GM12878 (cell line): Measurements from ENCODE around the gene SERPINB8.

ENCODE experiments used
- HDAC6 ChIP-seq: fragments of 200-600 bp; sonication (generic); IDR thresholded peaks from one replicate; pipeline ENCODE4 v1.8.0; 2017; ENCODE audit warnings: antibody characterized with exemption; ENCODE audit not compliant: unreplicated experiment
- NR2C2 ChIP-seq: IDR thresholded peaks from 2 replicates; pipeline ENCODE4 v1.6.1; 2011; ENCODE audit warnings: borderline replicate concordance, low read depth; ENCODE audit not compliant: control insufficient read depth, insufficient read length
- REST ChIP-seq: IDR thresholded peaks from 2 replicates; pipeline ENCODE4 v1.6.1; 2012; ENCODE audit warnings: mild to moderate bottlenecking, low read depth, low read length

- TF ChIP-seq NR2C2 (no peak), REST (no peak), HDAC6 (no peak)
Measured at GRCh38 chr18:63970809-63971205, 926 bp downstream of the SERPINB8 start.
